Endothelial cell of umbilical vein (primary cell): ENCODE measurements around the gene FAM118A. TPM values are rescaled to one million over a fixed set of nuclear protein-coding genes. Genes with fewer than 3 reads are reported as not detected.

Experiments used
- BruUV-seq: library from RNA; stranded (reverse); fragments of 400-500 nt; replicated peaks from 2 replicates; lab custom pipeline; 2021; lab: Mats Ljungman, UMichigan
- CTCF ChIA-PET: fragments of 300-600, 350-600 bp; sonication (Branson Sonifier 250); formaldehyde crosslinking; loops from one replicate; lab custom pipeline; 2021; ENCODE audit warnings: antibody characterized with exemption, inconsistent platforms; lab: Charles Lee
- POLR2A ChIA-PET: fragments of 300-600, 350-600 bp; sonication (Branson Sonifier 250); formaldehyde crosslinking; loops from one replicate; lab custom pipeline; 2021; ENCODE audit warnings: antibody characterized with exemption, inconsistent platforms; lab: Charles Lee
- DNase-seq: peaks from one replicate; pipeline ENCODE4 v3.0.0-alpha.2; 2011; ENCODE audit warnings: low read depth, low spot score
- FAIRE-seq: peaks from 2 replicates; lab custom pipeline; 2011; peaks lifted over from hg19 to GRCh38; lab: Jason Lieb, UNC
- H2AFZ ChIP-seq: 2 replicates; pipeline ENCODE4 v1.6.0; 2012; ENCODE audit warnings: low read depth, low read length, control low read depth, inconsistent platforms
- H3K27ac ChIP-seq: 2 replicates; pipeline ENCODE4 v1.5.1; 2011; ENCODE audit warnings: low read depth, mild to moderate bottlenecking, control low read depth, low read length, moderate library complexity; ENCODE audit not compliant: insufficient read depth
- H3K27me3 ChIP-seq, 2 experiments: 2 replicates each; pipeline versions ENCODE4 v1.6.0 to v1.6.1; 2011; ENCODE audit warnings: low read length in 2 of 2, mixed read lengths in 1 of 2; ENCODE audit not compliant: control insufficient read depth in 2 of 2, insufficient read depth in 2 of 2
- H3K36me3 ChIP-seq, 2 experiments: 2 replicates in 1 of 2; 3 replicates in 1 of 2; pipeline ENCODE4 v1.5.1; 2011; ENCODE audit warnings: low read length in 2 of 2, mild to moderate bottlenecking in 1 of 2, moderate library complexity in 1 of 2; ENCODE audit not compliant: control insufficient read depth in 2 of 2, insufficient read depth in 2 of 2; ENCODE audit errors: extremely low read depth in 1 of 2
- H3K4me1 ChIP-seq: 3 replicates; pipeline ENCODE4 v1.5.1; 2011; ENCODE audit warnings: mild to moderate bottlenecking, low read length; ENCODE audit not compliant: control insufficient read depth, insufficient read depth; ENCODE audit errors: extremely low read depth
- H3K4me2 ChIP-seq: 2 replicates; pipeline ENCODE4 v1.6.1; 2011; ENCODE audit warnings: low read length, control low read depth, mixed read lengths; ENCODE audit not compliant: insufficient read depth
- H3K4me3 ChIP-seq, 3 experiments: fragments of 200-600 bp in 1 of 3; sonication (generic), shearing (Covaris generic) in 1 of 3; replicated peaks in 1 of 3; 2 replicates each; pipeline ENCODE4 v1.5.1; 2011 to 2016; ENCODE audit warnings: control low read depth in 3 of 3, low read length in 3 of 3, mild to moderate bottlenecking in 2 of 3, inconsistent platforms in 1 of 3, low read depth in 1 of 3, moderate library complexity in 1 of 3; ENCODE audit not compliant: insufficient read depth in 1 of 3
- H3K79me2 ChIP-seq: 2 replicates; pipeline ENCODE4 v1.6.0; 2012; ENCODE audit warnings: low read length, inconsistent platforms; ENCODE audit not compliant: control insufficient read depth, insufficient read depth
- H3K9ac ChIP-seq: replicated peaks from 2 replicates; pipeline ENCODE3; 2011; ENCODE audit warnings: low read length, control low read depth; ENCODE audit not compliant: insufficient read depth; ENCODE audit errors: extremely low read depth
- H3K9me1 ChIP-seq: replicated peaks from 3 replicates; pipeline ENCODE4 v1.6.0; 2011; ENCODE audit warnings: mild to moderate bottlenecking, low read length; ENCODE audit not compliant: control insufficient read depth, insufficient read depth; ENCODE audit errors: extremely low read depth
- H3K9me3 ChIP-seq: replicated peaks from 2 replicates; pipeline ENCODE4 v1.5.1; 2012; ENCODE audit warnings: low read length, inconsistent platforms; ENCODE audit not compliant: control insufficient read depth, insufficient read depth
- H4K20me1 ChIP-seq: replicated peaks from 2 replicates; pipeline ENCODE3; 2011; ENCODE audit warnings: mild to moderate bottlenecking, low read length; ENCODE audit not compliant: control insufficient read depth, insufficient read depth; ENCODE audit errors: extremely low read depth
- CTCF ChIP-seq, 2 donors: IDR thresholded peaks; 1 replicate in 1 of 2; 2 replicates in 1 of 2; pipeline ENCODE4 v1.5.1; 2011; ENCODE audit warnings: low read length in 2 of 2, mild to moderate bottlenecking in 2 of 2, moderate library complexity in 2 of 2, control low read depth in 1 of 2, inconsistent platforms in 1 of 2, low read depth in 1 of 2; ENCODE audit not compliant: insufficient read depth in 1 of 2; ENCODE audit errors: extremely low read depth in 1 of 2
- EZH2 ChIP-seq: IDR thresholded peaks from 2 replicates; pipeline ENCODE4 v1.6.1; 2012; ENCODE audit warnings: borderline replicate concordance, low read depth, mild to moderate bottlenecking, moderate library complexity, low read length, inconsistent platforms; ENCODE audit not compliant: severe bottlenecking
- FOS ChIP-seq: IDR thresholded peaks from 2 replicates; pipeline ENCODE4 v1.6.1; 2011; ENCODE audit warnings: mild to moderate bottlenecking, low read length, moderate library complexity, borderline replicate concordance; ENCODE audit not compliant: insufficient read depth
- GATA2 ChIP-seq: IDR thresholded peaks from 2 replicates; pipeline ENCODE4 v1.7.0; 2011; ENCODE audit warnings: low read depth, mild to moderate bottlenecking, moderate library complexity, mixed read lengths, low read length; ENCODE audit not compliant: insufficient read length, insufficient read depth
- JUN ChIP-seq: IDR thresholded peaks from 2 replicates; pipeline ENCODE4 v1.6.1; 2011; ENCODE audit warnings: borderline replicate concordance, low read depth; ENCODE audit not compliant: insufficient read length, insufficient read depth
- MYC ChIP-seq: IDR thresholded peaks from one replicate; pipeline ENCODE4 v1.6.1; 2011; ENCODE audit warnings: mild to moderate bottlenecking, low read depth, low read length
- POLR2A ChIP-seq: IDR thresholded peaks from 2 replicates; pipeline ENCODE4 v1.6.1; 2012; ENCODE audit warnings: low read depth, mild to moderate bottlenecking, control low read depth, low read length
- POLR2AphosphoS5 ChIP-seq: IDR thresholded peaks from 2 replicates; pipeline ENCODE4 v1.6.1; 2012; ENCODE audit warnings: low read depth, mild to moderate bottlenecking, control low read depth, low read length, moderate library complexity; ENCODE audit not compliant: insufficient read depth
- dilution Hi-C: fragments of 300-500 bp; cut with MboI; formaldehyde crosslinking; loops from one replicate; pipeline ENCODE4 v1.15.0; 2019; ENCODE audit warnings: low sequenced_read_pairs; ENCODE audit not compliant: extremely low pct_ligation_motif_present
- intact Hi-C: fragments of 100-400 bp; cut with micrococcal nuclease; formaldehyde crosslinking; loops from one replicate; pipeline ENCODE4 v1.10.0; 2022
- polyA plus RNA-seq, 4 experiments: library from polyadenylated mRNA; depleted of rRNA in 3 of 4; stranded (reverse) in 3 of 4; unstranded in 1 of 4; fragments of >200 nt; gene quantifications; 2 replicates each; pipeline versions ENCODE4 v1.2.1 to v1.2.3, GENCODE V29; 2011 to 2012; ENCODE audit warnings: missing spikeins in 1 of 4
- total RNA-seq: library from RNA; stranded (reverse); gene quantifications from 2 replicates; pipeline ENCODE4 v1.2.3, GENCODE V29; 2021
- TF ChIP-seq, protein P1 (sequence below): IDR thresholded peaks from 2 replicates; pipeline ENCODE4 v1.6.1; 2011; ENCODE audit not compliant: insufficient read depth, insufficient read length

Gene FAM118A
- total and polyA plus RNA-seq, 2 donors (not counting 3 experiments of a cell fraction or from before 2014, with no cell fraction given): 20.2 to 25.6 TPM

DNA sequence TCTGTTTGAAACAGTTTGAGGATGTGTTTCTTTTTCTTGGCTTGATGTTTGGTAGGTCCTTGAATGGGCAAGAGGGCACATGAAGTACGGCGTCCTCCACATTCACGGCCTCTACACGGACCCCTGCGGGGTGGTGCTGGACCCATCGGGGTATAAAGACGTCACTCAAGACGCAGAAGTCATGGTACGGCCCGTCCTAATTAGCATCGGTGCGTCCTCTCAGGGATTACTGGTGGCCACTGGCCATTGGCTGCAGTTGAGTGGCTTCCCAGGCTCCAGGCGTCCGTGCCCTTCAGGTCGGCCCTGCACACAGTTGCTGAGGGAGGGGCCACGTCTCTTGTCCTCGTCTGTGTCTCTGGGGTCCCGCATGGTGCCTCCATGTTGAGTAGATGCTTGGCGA lies 20.8 kb downstream of the FAM118A start:
- Histone ChIP-seq H3K9me3 (no peaks in the 10 kb centered on the region), H3K4me1 (peaks cover 2% of the 10 kb centered on the region), H3K36me3 (peaks cover 7 to 30% of the 10 kb centered on the region in 2 experiments), H3K9ac (no peak overlapping the region), H3K79me2 (no peaks in the 10 kb centered on the region), H3K27me3 (no peaks in the 10 kb centered on the region), H2AFZ (no peak overlapping the region), H3K9me1 (no peaks in the 10 kb centered on the region), H3K4me2 (no peak overlapping the region), H3K27ac (no peak overlapping the region), H3K4me3 (no peak overlapping the region), H4K20me1 (no peaks in the 10 kb centered on the region)
- dilution Hi-C loops (no loop called here), intact Hi-C loops (no loop called here)
- FAIRE-seq (no peak), DNase-seq (no peak)
- TF ChIP-seq CTCF (IDR thresholded peaks at IDR 0.05; ENCODE audit: extremely low read depth in 1 of 2, insufficient read depth in 1 of 2, low read depth in 1 of 2, low read length in 2 of 2) (no peak), GATA2 (no peak), POLR2A (no peak), POLR2AphosphoS5 (no peak), EZH2 (no peak), MYC (no peak), FOS (no peak), JUN (no peak)
- TF ChIP-seq, protein P1, sequence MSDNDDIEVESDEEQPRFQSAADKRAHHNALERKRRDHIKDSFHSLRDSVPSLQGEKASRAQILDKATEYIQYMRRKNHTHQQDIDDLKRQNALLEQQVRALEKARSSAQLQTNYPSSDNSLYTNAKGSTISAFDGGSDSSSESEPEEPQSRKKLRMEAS: no peak
- no TSS peak for BruUV-seq
- ChIA-PET POLR2A (no interaction called here), CTCF (interaction anchor here (2.2 kb wide), 1 partner anchor 13 kb away, joined by 4 read pairs; no protein-coding TSS in a partner anchor)
